T-cell (primary cell): ENCODE data around the gene KREMEN1. TPM values are rescaled to one million over a fixed set of nuclear protein-coding genes. Genes with fewer than 3 reads are reported as not detected.
A peak's percentile ranks its signal among the peaks of the same experiment; 100 is the strongest.

Source experiments
- ATAC-seq, 4 experiments: fragments of 200-7000 bp in 3 of 4; fragments of 150-1000 bp in 1 of 4; cut with Tn5 transposase; replicated peaks in 1 of 4; 1 replicate in 3 of 4; 2 replicates in 1 of 4; pipeline ENCODE4 v1.10.0; 2021; ENCODE audit warnings: moderate library complexity in 3 of 4, mild to moderate bottlenecking in 2 of 4, moderate number of reproducible peaks in 1 of 4
- CTCF ChIA-PET, 2 donors: fragments of 300-600 bp; sonication (Branson Sonifier 250); formaldehyde crosslinking; loops; one replicate each; lab custom pipeline; 2022; ENCODE audit warnings: antibody characterized with exemption in 2 of 2; lab: Charles Lee
- POLR2A ChIA-PET, 2 donors: fragments of 300-600 bp; sonication (Branson Sonifier 250); formaldehyde crosslinking; loops; one replicate each; lab custom pipeline; 2022; ENCODE audit warnings: antibody characterized with exemption in 2 of 2; lab: Charles Lee
- DNase-seq, 35 experiments: peaks; one replicate each; pipeline versions ENCODE4 v3.0.0 to v3.0.0-alpha.2; 2013 to 2023
- H3K27ac ChIP-seq: one replicate; pipeline ENCODE4 v1.5.1; 2013; ENCODE audit warnings: low read length
- H3K27me3 ChIP-seq, 2 experiments: replicated peaks in 1 of 2; 1 replicate in 1 of 2; 2 replicates in 1 of 2; pipeline versions ENCODE4 v1.6.1 to v1.7.0; 2013; ENCODE audit warnings: low read length in 1 of 2, mixed read lengths in 1 of 2; ENCODE audit not compliant: control insufficient read depth in 2 of 2, insufficient read depth in 2 of 2; ENCODE audit errors: extremely low read depth in 1 of 2
- H3K36me3 ChIP-seq, 2 donors: 1 replicate in 1 of 2; 2 replicates in 1 of 2; pipeline versions ENCODE4 v1.6.1 to v1.7.0; 2013; ENCODE audit warnings: low read length in 1 of 2; ENCODE audit not compliant: control insufficient read depth in 2 of 2, insufficient read depth in 1 of 2; ENCODE audit errors: extremely low read depth in 1 of 2
- H3K4me1 ChIP-seq, 2 experiments: 1 replicate in 1 of 2; 2 replicates in 1 of 2; pipeline versions ENCODE4 v1.6.1 to v1.7.0; 2013; ENCODE audit warnings: low read length in 2 of 2, mixed read lengths in 1 of 2; ENCODE audit not compliant: insufficient read depth in 2 of 2, control insufficient read depth in 1 of 2; ENCODE audit errors: extremely low read depth in 1 of 2
- H3K4me3 ChIP-seq, 2 donors: 1 replicate in 1 of 2; 2 replicates in 1 of 2; pipeline versions ENCODE4 v1.5.1 to v1.7.0; 2013; ENCODE audit warnings: mild to moderate bottlenecking in 2 of 2, low read length in 1 of 2, moderate library complexity in 1 of 2; ENCODE audit not compliant: control insufficient read depth in 1 of 2; ENCODE audit errors: extremely low read depth in 1 of 2
- H3K9me3 ChIP-seq: 2 replicates; pipeline ENCODE4 v1.7.0; 2013
- H3K27ac Mint-ChIP-seq, 2 donors: one replicate each; pipeline ENCODE4 v1.8.0; 2020 to 2021; ENCODE audit warnings: mild to moderate bottlenecking in 2 of 2, mixed read lengths in 2 of 2
- H3K27me3 Mint-ChIP-seq, 2 donors: one replicate each; pipeline ENCODE4 v1.8.0; 2021 to 2022; ENCODE audit warnings: mixed read lengths in 2 of 2
- H3K36me3 Mint-ChIP-seq: one replicate; pipeline ENCODE4 v1.8.0; 2021; ENCODE audit warnings: mixed read lengths
- H3K4me1 Mint-ChIP-seq, 3 donors: one replicate each; pipeline ENCODE4 v1.8.0; 2020 to 2022; ENCODE audit warnings: mixed read lengths in 3 of 3, mild to moderate bottlenecking in 1 of 3
- H3K4me3 Mint-ChIP-seq, 3 donors: one replicate each; pipeline ENCODE4 v1.8.0; 2020 to 2022; ENCODE audit warnings: mild to moderate bottlenecking in 3 of 3, mixed read lengths in 3 of 3, moderate library complexity in 3 of 3
- H3K9me3 Mint-ChIP-seq, 3 donors: one replicate each; pipeline ENCODE4 v1.8.0; 2020 to 2022; ENCODE audit warnings: mixed read lengths in 3 of 3
- WGBS: methylation state at CpG from one replicate; pipeline ENCODE4 v1.1.5; 2013; ENCODE audit warnings: missing lambda C conversion rate; ENCODE audit not compliant: insufficient coverage; 5-methylcytosine and 5-hydroxymethylcytosine counted together
- total RNA-seq, 35 experiments: library from RNA in 6 of 35; stranded (reverse) in 6 of 35; fragments of 120-200 nt in 1 of 35; gene quantifications; one replicate each; pipeline versions ENCODE4 v1.2.1 to v1.2.4 and lab custom pipeline; 2013 to 2026

The KREMEN1 gene
- total RNA-seq, 5 donors from 2014 or later (not counting 1 experiment from before 2014, with no cell fraction given), result 0.20 to 0.25 (median 0.20) TPM; not detected in 2

DNA sequence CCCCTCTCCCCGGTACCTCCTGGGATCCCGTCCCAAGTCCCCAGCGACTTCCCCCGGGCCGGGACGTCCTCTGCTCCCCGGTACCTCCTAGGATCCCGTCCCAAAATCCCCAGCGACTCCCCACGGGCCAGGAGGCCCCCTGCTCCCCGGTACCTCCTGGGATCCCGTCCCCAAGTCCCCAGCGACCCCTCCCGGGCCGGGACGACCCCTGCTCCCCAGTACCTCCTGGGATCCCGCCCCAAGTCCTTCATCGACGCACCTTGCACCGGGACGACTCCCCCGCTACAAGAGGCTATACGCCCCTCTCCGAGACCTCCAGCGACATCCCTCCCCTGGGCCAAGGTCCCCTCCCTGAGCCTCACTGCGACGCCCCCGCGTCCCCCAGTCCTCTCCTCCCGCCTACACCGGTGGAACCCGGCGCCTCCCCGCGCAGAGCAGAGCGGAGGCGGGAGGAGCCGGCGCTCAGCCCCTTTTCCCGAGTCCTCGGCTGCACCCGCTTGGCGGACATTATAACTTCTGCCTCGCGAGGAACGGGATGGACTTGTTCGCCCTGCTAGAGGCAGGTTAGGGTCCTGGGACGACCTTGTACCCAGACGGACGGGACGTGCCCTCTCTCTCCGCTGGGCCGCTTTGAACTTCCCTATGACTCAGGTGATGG is 912 bp downstream of the KREMEN1 start:
- Mint-ChIP-seq H3K27ac (no peak overlapping the region), H3K27me3 (peaks cover 27 to 68% of the 10 kb centered on the region in 2 donors), H3K4me1 (peaks cover 23 to 25% (median 23%) of the 10 kb centered on the region in 3 donors), H3K36me3 (no peaks in the 10 kb centered on the region), H3K4me3 (peak overlapping the region; percentile 47 to 78 (median 52)), H3K9me3 (no peaks in the 10 kb centered on the region)
- ATAC-seq, result no peak
- ChIA-PET CTCF (no interaction called here), POLR2A (interaction anchor here in 1 of 2 donors (0.6 kb wide), 1 partner anchor 797 kb away, joined by 3 read pairs; no protein-coding TSS in a partner anchor)
- Histone ChIP-seq H3K27me3 (peaks cover 4 to 68% of the 10 kb centered on the region in 2 experiments), H3K4me1 (peaks cover 12 to 31% of the 10 kb centered on the region in 2 experiments), H3K9me3 (no peaks in the 10 kb centered on the region), H3K4me3 (peak overlapping the region; percentile 42 to 52), H3K36me3 (no peaks in the 10 kb centered on the region), H3K27ac (no peak overlapping the region)
- peak in 4 of 35 experiments; percentile 5 to 26 (median 13) for DNase-seq
- whole genome bisulfite sequencing, result 4% methylated on average over 38 of the region's 53 CpGs

DNA sequence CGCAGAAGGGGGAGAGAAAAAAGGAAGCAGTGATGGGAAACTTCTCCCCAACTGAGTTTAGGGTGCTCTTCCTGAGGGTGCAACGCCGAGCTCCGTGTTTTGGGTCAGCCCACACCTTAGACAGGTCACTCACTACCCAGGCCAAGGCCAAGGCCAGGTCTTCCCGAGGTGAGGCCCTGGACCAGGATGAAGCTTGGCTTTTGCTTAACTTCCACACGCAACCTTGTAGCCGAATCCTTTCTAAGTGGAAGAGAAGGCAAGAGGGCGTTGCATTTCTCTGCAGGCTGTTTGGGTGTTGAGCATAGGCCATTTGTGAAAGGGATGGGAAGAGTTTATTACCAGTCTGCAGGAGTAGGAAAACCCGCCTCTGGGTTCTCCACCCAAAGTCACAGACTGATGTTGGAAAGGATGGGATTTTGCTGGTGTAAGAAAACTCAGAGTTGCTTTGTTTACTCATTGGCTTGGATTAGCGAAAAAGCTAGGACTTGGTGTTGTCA is 1.5 kb downstream of the KREMEN1 start:
- H3K27me3 Mint-ChIP-seq, result peaks cover 27 to 67% of the 10 kb centered on the region in 2 donors
- Histone ChIP-seq H3K4me3 (peak overlapping the region in 1 of 2 donors; percentile 52), H3K4me1 (peaks cover 12 to 31% of the 10 kb centered on the region in 2 experiments), H3K27ac (no peak overlapping the region), H3K27me3 (peaks cover 4 to 67% of the 10 kb centered on the region in 2 experiments), H3K36me3 (no peaks in the 10 kb centered on the region), H3K9me3 (no peaks in the 10 kb centered on the region)
- peaks cover 23 to 25% (median 23%) of the 10 kb centered on the region in 3 donors for H3K4me1 Mint-ChIP-seq
- DNase-seq, result no peak
- ChIA-PET POLR2A (interaction anchor here in 1 of 2 donors (0.6 kb wide), 1 partner anchor 797 kb away, joined by 3 read pairs; no protein-coding TSS in a partner anchor), CTCF (no interaction called here)
- no peaks in the 10 kb centered on the region for H3K36me3 Mint-ChIP-seq
- no peak overlapping the region for H3K27ac Mint-ChIP-seq
- H3K4me3 Mint-ChIP-seq, result peak overlapping the region; percentile 47 to 78 (median 52)
- WGBS, result 86% methylated on average over 4 of the region's 10 CpGs
- ATAC-seq, result no peak
- H3K9me3 Mint-ChIP-seq, result no peaks in the 10 kb centered on the region

DNA sequence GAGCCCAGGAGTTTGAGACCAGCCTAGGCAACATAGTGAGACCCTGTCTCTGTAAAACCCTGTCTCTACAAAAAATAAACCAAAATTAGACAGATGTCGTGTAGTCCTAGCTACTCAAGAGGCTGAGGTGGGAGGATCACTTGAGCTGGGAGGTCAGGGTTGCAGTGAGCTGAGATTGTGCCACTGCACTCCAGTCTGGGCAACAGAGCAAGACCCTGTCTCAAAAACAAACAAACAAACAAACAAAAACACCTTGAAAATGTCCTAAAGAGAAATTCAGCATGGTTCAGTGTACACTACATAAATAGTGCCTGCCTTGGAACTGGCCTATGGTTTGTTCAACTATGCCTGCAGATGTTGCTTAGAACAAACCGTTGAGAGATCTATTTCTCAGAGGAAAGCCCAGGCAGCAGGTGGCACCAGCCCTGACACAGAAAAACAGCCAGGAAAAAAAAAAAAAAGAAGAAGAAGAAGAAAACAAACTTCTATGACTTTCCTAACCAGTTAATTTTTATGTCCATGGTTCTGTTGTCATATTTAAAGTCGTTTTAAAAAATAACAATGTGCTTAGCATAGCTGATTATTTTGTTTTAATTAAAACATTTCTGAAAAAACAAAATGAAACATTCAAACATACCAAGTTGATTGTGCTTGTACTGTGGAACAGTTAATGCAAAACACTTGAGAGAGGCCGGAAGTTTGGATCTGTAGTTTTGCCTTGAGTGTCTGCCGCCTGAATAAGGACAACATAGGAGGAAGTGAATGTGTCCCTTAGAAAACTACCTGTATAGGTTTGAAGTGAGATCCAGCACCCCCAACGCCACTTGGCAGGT is 5.4 kb downstream of the KREMEN1 start:
- POLR2A ChIA-PET, result interaction anchor here in 1 of 2 donors (0.6 kb wide), 1 partner anchor 278 kb away, joined by 3 read pairs; no protein-coding TSS in a partner anchor
- ATAC-seq, result no peak
- WGBS, result no CpG with 5 or more reads among the region's 6 CpGs
- Histone ChIP-seq H3K4me3 (no peak overlapping the region), H3K27ac (no peak overlapping the region), H3K4me1 (peaks cover 2 to 12% of the 10 kb centered on the region in 2 experiments), H3K9me3 (no peaks in the 10 kb centered on the region), H3K36me3 (no peaks in the 10 kb centered on the region), H3K27me3 (peaks cover 0 to 44% of the 10 kb centered on the region in 2 experiments)
- no peak overlapping the region for H3K4me3 Mint-ChIP-seq
- no peaks in the 10 kb centered on the region for H3K36me3 Mint-ChIP-seq
- CTCF ChIA-PET, result no interaction called here
- H3K27ac Mint-ChIP-seq, result no peak overlapping the region
- H3K9me3 Mint-ChIP-seq, result no peaks in the 10 kb centered on the region
- no peak for DNase-seq
- H3K27me3 Mint-ChIP-seq, result peaks cover 31 to 47% of the 10 kb centered on the region in 2 donors
- H3K4me1 Mint-ChIP-seq, result peaks cover 7 to 11% (median 7%) of the 10 kb centered on the region in 3 donors

DNA sequence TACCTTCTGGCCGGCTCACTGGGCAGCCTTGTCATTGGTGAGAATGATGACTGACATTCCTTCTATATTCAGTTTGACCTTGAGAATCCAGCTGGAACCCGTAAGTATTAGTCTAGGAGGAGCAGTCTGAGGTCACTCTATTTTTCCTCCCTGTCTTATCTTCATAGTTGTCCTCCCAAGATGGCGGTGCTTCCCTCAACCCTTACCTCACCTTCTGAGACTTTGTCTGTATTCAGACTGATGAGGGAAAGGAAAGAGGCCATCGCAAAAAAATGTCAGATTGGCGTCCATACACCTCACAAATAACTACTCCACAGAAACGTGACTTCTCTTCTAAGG is 6.0 kb downstream of the KREMEN1 start:
- Histone ChIP-seq H3K36me3 (no peaks in the 10 kb centered on the region), H3K4me3 (no peak overlapping the region), H3K4me1 (peaks cover 0 to 6% of the 10 kb centered on the region in 2 experiments), H3K27ac (no peak overlapping the region), H3K9me3 (no peaks in the 10 kb centered on the region), H3K27me3 (peaks cover 0 to 41% of the 10 kb centered on the region in 2 experiments)
- Mint-ChIP-seq H3K36me3 (no peaks in the 10 kb centered on the region), H3K9me3 (no peaks in the 10 kb centered on the region), H3K4me3 (no peak overlapping the region), H3K4me1 (peaks cover 4 to 8% (median 6%) of the 10 kb centered on the region in 3 donors), H3K27ac (no peak overlapping the region), H3K27me3 (peaks cover 31 to 45% of the 10 kb centered on the region in 2 donors)
- POLR2A ChIA-PET, result interaction anchor here in 1 of 2 donors (0.6 kb wide), 1 partner anchor 278 kb away, joined by 3 read pairs; no protein-coding TSS in a partner anchor
- ATAC-seq (no peak), DNase-seq (no peak)
- WGBS, result no CpG with 5 or more reads among the region's 6 CpGs
- CTCF ChIA-PET, result interaction anchor here in 1 of 2 donors (0.6 kb wide), 1 partner anchor 277 kb away, joined by 5 read pairs; no protein-coding TSS in a partner anchor

DNA sequence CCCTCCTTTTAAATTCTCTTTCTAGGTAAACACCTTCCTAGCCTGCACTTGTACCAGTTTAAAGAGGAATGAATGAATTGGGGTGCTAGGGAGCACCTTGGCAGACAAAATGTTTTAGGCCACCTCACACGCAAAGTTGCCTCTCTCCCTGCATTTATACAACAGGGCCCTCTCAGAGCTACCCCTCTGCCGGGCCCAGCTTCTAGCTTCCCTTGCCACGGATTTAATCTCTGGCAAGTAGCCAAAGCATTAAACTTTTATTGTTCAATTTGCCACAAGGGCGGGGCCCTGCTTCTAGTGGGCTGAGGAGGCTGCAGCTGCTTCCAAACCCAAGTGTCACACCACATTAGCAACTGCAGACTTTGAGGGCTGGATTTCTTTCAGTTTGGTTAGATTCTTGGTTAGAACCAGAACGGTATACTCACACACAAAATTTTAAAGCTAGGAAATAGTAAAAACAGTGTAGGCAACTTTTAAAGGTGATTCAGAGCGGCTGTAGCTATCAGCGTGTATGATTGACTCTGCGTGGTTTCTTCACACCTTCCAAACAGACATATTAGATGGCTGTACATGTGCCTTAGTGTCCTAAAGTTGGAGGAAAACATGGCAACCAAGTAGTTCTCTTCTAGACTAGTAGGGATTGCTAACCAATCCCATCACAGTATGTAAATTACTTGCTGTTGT is 6.5 kb downstream of the KREMEN1 start:
- Mint-ChIP-seq H3K27ac (no peak overlapping the region), H3K27me3 (peaks cover 26 to 40% of the 10 kb centered on the region in 2 donors), H3K9me3 (no peaks in the 10 kb centered on the region), H3K36me3 (no peaks in the 10 kb centered on the region), H3K4me1 (peaks cover under 1 to 3% (median under 1%) of the 10 kb centered on the region in 3 donors), H3K4me3 (no peak overlapping the region)
- Histone ChIP-seq H3K4me1 (peaks cover 0 to under 1% of the 10 kb centered on the region in 2 experiments), H3K36me3 (no peaks in the 10 kb centered on the region), H3K27me3 (peaks cover 0 to 36% of the 10 kb centered on the region in 2 experiments), H3K4me3 (no peak overlapping the region), H3K9me3 (no peaks in the 10 kb centered on the region), H3K27ac (no peak overlapping the region)
- 37% methylated on average over 4 of the region's 8 CpGs for WGBS
- peak in 2 of 35 experiments; percentile 21 to 25 for DNase-seq
- CTCF ChIA-PET, result interaction anchor here in 1 of 2 donors (0.6 kb wide), 1 partner anchor 277 kb away, joined by 5 read pairs; no protein-coding TSS in a partner anchor
- no peak for ATAC-seq
- POLR2A ChIA-PET, result no interaction called here
